Measurements from ENCODE around the gene SYNE3. TPM values are rescaled to one million over a fixed set of nuclear protein-coding genes. Genes with fewer than 3 reads are reported as not detected.

SYNE3 gene
- polyA plus RNA-seq, 4 donors: 2.0 to 2.8 (median 2.2) TPM

DNA sequence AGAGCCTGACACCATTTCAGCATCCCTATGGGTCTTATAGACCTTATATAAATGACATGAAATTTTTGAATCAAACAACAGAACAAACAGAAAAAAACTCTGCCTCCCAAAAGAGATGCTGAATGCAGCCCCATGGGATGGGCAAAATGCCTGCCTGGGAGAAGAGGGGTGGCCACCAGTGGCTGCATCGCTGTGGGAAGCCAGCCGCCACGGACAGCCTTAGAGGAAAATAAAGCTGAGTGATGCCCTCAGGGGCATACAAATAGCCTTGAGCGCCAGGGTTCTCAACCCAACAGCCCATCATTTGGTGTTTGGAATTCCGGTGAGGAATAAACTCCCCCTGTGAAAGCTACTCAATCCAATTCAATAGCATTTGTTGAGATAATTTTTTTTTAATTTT is 22.9 kb downstream of the SYNE3 start:
- no peak for DNase-seq (ENCODE audit: low read depth in 4 of 4, low spot score in 2 of 4)

GRCh38 chr14:95491936-95492608 is 24.4 kb downstream of the SYNE3 start:
- no peak for DNase-seq (ENCODE audit: low read depth in 4 of 4, low spot score in 2 of 4)

GRCh38 chr14:95490727-95491451 is 25.6 kb downstream of the SYNE3 start:
- no peak for DNase-seq (ENCODE audit: low read depth in 4 of 4, low spot score in 2 of 4)

- DNase-seq (ENCODE audit: low read depth in 4 of 4, low spot score in 2 of 4): no peak
These were observed 26.3 kb downstream of the SYNE3 start for GRCh38 chr14:95490138-95490509.

GRCh38 chr14:95489214-95490137 is 27.0 kb downstream of the SYNE3 start:
- DNase-seq (ENCODE audit: low read depth in 4 of 4, low spot score in 2 of 4): no peak

DNA sequence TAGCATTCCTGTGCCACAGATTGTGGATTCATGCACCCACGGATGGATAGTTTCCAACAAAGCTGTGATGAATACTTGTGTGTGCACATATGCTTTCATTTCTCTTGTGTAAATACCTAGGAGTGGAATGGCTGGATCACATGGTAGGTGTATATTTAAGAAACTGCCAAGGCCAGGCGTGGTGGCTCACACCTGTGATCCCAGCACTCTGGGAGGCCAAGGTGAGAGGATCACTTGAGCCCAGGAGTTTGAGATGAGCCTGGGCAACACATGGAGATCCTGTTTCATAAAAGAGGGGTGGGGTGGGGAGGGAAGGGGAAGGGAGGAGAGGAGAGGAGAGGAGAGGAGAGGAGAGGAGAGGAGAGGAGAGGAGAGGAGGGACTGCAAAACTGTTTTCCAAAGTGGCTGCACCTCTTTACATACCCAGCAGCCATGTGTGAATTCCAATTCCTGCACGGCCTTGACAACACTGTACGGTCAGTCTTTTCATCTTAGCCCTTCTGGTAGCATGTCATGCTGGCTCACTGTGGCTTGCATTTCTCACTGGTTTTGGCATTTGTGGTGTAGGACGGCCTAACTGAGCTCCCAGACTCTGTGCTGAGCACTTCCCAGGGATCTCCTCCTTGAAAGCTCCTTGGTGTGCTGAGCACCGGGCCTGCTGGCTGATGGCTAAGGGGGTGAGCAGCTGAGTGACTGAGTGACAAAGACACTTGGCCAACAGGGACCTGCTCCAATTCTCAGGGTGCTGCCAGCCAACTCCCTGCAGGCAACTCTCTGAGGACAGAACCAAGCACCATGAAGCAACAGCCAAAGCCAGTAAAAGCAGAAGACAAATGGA is 27.9 kb downstream of the SYNE3 start:
- DNase-seq (ENCODE audit: low read depth in 4 of 4, low spot score in 2 of 4): no peak

- DNase-seq (ENCODE audit: low read depth in 4 of 4, low spot score in 2 of 4): no peak
These were observed 28.8 kb downstream of the SYNE3 start for GRCh38 chr14:95487669-95488084.

GRCh38 chr14:95486875-95487668 is 29.4 kb downstream of the SYNE3 start:
- DNase-seq (ENCODE audit: low read depth in 4 of 4, low spot score in 2 of 4): no peak

GRCh38 chr14:95485222-95485819 is 31.1 kb downstream of the SYNE3 start:
- DNase-seq (ENCODE audit: low read depth in 4 of 4, low spot score in 2 of 4): no peak

DNA sequence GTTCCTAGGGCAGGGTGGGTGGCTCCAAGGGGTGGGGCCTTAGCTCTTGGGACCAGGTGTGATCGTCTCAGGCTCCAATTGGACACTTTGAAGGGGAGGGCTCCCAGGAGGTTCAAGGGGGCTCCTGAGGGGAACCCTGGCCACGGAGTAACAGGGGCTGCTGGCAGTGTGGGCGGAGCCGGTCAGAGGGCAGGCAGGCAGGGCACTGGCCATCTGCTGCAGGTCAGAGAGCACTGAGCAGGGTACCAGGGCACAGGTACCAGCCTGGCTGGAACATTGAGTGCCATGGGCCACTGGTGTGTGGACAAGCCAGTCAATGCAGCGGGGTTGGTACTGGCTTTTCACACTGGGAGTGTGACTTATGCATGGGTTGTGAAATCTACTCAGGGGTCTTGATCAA is 32.2 kb downstream of the SYNE3 start:
- no peak for DNase-seq (ENCODE audit: low read depth in 4 of 4, low spot score in 2 of 4)

DNA sequence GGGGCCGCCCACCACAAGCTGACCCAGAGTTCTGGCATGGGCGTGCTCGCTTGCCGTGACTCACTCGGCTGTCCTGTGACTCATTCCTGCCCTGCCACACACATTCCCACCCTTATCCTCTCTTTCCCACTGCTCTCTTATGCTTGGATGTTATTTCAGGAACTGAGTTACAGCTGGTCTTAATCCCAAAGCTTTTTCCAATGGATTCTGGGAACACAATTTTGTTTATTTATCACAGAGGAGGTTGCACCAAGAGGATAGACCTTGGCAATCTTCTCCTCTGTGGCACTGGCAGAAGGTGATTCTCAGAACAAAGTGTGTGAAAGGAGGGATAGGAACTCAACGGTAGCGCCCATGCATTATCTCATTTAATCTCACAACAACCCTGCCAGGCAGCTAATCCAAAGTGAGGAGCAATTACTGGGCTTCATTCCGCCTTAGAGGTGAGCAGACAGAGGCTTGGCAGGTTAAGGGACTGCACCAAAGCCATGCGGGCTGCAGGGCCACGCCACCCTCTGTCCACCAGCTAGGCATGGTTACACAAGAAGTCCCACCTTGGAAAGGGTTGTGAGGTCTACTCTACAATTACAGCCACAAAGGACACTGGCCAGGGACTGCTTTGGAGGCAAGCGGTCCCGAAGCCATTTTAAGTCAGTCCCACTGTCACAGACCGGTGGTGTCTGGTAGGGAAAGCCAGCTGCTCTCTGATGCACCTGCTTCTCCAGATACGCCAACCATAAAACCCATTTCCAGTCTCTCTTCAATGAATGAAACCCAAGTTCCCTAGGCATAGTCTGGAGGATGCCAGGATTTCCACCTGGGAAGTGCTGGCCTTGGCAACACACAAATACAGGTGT is 32.9 kb downstream of the SYNE3 start:
- no peak for DNase-seq (ENCODE audit: low read depth in 4 of 4, low spot score in 2 of 4)

DNA sequence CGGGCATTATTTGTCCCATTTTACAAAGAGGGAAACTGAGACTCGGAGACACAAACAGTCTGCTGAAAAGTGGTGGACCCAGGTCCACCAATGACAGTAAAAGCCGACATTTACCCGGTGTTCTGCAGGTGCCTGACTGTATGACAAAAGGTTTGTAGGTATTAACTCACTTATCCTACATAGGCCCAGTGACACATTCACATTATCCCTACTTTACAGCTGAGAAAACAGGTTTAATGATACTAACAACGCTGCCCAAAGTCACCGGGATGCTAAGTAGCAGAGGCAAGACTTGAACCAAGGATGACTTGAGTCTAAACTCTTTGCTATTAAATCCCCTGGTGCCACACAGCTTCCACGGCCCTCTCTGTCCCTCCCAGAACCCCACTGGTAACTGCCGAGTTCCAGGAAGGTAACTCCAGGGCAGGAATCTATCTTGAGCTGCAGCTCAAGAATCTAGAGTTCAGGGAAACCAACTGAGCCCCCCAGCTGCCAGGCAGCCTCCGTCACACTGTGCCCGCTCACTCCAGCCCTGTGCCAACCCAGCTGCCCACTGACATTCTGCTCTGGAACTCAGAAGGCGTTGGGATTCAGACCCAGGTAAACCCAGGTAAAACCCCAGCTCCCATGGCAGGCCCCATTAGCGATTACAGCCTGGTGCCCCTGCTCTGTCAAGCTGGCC is 33.7 kb downstream of the SYNE3 start:
- DNase-seq (ENCODE audit: low read depth in 4 of 4, low spot score in 2 of 4): no peak

DNA sequence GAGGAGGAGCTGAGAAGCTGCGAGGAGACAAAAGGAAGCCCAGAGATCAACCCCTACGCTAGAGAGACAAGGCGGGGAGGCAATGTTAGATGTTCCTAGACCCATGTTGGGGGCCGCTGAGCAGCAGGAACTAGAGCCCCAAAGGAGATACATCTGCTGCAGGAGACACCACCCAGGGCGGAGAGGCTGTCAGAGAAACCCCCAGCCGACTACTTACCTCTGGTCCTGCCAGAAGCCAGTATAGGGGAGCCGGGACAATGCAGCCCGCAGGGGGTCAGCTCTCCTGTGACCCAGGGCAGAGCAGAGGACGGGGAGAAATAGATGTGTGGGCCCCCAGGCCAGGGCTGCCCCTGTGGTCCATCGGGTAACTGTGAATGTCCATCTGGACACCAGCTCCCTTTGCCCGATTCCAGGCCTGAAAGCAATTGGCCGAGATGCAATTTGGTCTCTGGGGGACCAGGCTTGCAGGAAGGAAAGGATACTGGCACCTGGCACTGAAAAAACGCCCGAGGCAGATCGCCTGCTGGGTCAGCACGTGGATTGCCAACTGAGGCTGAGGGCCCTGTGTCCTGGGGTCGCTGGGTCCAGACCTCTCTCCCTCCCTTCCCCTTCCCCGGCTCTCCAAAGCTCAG is 34.9 kb downstream of the SYNE3 start:
- no peak for DNase-seq (ENCODE audit: low read depth in 4 of 4, low spot score in 2 of 4)

DNA sequence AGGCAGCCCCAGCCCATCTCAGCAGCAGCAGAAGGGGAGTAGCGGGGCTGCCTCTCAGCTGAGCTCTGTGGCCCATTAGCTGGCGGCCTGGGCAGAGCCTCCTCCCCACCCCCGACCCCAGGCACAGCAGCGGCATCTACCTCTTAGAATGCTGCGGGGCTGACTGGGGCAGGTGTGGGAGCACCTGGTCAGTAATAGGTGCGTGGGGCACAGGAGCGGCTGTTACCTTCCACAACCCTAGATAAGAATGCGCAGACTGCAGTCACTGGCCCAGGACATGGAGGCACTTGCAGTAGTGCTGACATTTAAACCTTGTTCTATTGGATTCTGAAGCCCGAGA is 35.6 kb downstream of the SYNE3 start:
- no peak for DNase-seq (ENCODE audit: low read depth in 4 of 4, low spot score in 2 of 4)

GRCh38 chr14:95480109-95480886 is 36.2 kb downstream of the SYNE3 start:
- DNase-seq (ENCODE audit: low read depth in 4 of 4, low spot score in 2 of 4): no peak

- DNase-seq (ENCODE audit: low read depth in 4 of 4, low spot score in 2 of 4): no peak
These were observed 37.0 kb downstream of the SYNE3 start for GRCh38 chr14:95479494-95479893.

DNA sequence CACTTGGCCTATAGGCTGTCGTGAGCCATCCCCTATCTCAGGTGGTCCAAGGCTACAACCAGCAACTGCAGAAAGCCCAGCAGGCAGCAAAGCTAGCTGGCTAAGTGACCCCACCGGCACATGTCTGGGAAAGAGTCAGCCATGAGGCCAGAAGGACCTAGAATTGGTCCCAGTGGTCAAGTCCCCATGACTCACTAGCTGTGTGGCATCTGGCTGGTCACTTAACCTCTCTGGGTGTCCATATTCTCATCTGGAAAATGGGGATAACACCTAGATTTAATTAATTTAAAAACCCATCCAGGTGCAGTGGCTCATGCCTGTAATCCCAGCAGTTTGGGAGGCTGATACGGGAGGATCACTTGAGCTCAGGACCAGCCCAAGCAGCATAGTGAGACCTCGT is 37.6 kb downstream of the SYNE3 start:
- DNase-seq (ENCODE audit: low read depth in 4 of 4, low spot score in 2 of 4): no peak
